ENCODE results near the gene SLC5A6.

DNA sequence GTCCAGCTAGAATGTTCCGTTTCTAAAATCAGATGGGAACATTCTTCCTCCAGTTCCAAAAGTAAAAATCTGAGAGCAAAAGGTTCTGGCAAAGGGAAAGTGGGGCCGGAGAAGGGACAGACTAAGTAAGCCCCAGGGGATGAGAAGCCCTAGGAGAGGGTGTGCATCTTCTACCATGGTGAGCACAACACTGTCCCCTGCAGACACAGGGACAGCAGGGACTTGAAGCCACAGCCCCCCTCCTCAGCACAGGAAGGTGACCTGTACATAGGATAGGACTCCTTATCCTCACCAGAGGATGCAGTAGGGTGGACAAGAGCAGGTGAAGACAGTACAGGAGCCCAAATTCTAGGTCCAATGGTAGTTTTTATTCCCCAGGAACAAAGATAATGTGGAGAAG, 12.8 kb downstream of the SLC5A6 start:
- TF ChIP-seq FOXA1 (IDR thresholded peaks at IDR 0.05) (no peak), SP1 (IDR thresholded peaks at IDR 0.05) (no peak), ELF4 (IDR thresholded peaks at IDR 0.05) (no peak), ZNF384 (IDR thresholded peaks at IDR 0.05) (no peak), FOXK2 (IDR thresholded peaks at IDR 0.05) (no peak), PKNOX1 (IDR thresholded peaks at IDR 0.05) (no peak), TARDBP (IDR thresholded peaks at IDR 0.05) (no peak), HDGF (IDR thresholded peaks at IDR 0.05; ENCODE audit: borderline replicate concordance) (no peak), NFRKB (IDR thresholded peaks at IDR 0.05) (no peak), BHLHE40 (IDR thresholded peaks at IDR 0.05; ENCODE audit: borderline replicate concordance) (no peak), LEF1 (IDR thresholded peaks at IDR 0.05; ENCODE audit: borderline replicate concordance) (no peak)

Measured in HEK293T (cell line).